H1 (cell line): ENCODE data around the gene ICAM2. TPM values are rescaled to one million over a fixed set of nuclear protein-coding genes. Genes with fewer than 3 reads are reported as not detected.

Source experiments
- polyA plus RNA-seq, 7 experiments: library from polyadenylated mRNA; depleted of rRNA in 3 of 7; stranded (reverse) in 5 of 7; unstranded in 2 of 7; fragments of >200 nt in 5 of 7; fragments of 200-250 nt in 2 of 7; gene quantifications; 1 replicate in 5 of 7; 2 replicates in 1 of 7; 4 replicates in 1 of 7; pipeline versions ENCODE4 v1.2.1 to v1.2.3, GENCODE V29; 2011 to 2013; ENCODE audit warnings: missing spikeins in 2 of 7, mixed read lengths in 2 of 7
- total RNA-seq: library from RNA; stranded (reverse); fragmentation: NEBNext Ultra II Directional; extraction: Animal tissue kit (Norgen Biotek cat#: 25700); gene quantifications from 2 replicates; pipeline ENCODE4 v1.2.1, GENCODE V29; 2021

The ICAM2 gene
- total and polyA plus RNA-seq, 2 of the 8 experiments (the other 6 are each of a cell fraction or from before 2014, with no cell fraction given), result 0.45 to 0.63 TPM

Other genes with a start within 250 kb of the ICAM2 start
- 83.1 and 85.3 TPM in 2 replicates for gene CCDC47, start 247.0 kb downstream of the ICAM2 start, total RNA-seq
- gene CCDC47, start 247.0 kb downstream of the ICAM2 start, polyA plus RNA-seq (2011; rRNA removed), result 16.3 and 21.2 TPM in 2 replicates
- 114 and 120 TPM in 2 replicates for gene DDX42, start 246.5 kb downstream of the ICAM2 start, total RNA-seq
- gene DDX42, start 246.5 kb downstream of the ICAM2 start, polyA plus RNA-seq (2011; rRNA removed), result 37.4 and 40.6 TPM in 2 replicates
- gene PSMC5, start 193.2 kb downstream of the ICAM2 start, total RNA-seq, result 162 and 172 TPM in 2 replicates
- gene PSMC5, start 193.2 kb downstream of the ICAM2 start, polyA plus RNA-seq (2011; rRNA removed), result 162 and 180 TPM in 2 replicates
- 77.2 and 77.4 TPM in 2 replicates for gene FTSJ3, start 193.0 kb downstream of the ICAM2 start, total RNA-seq
- 42.7 and 47.2 TPM in 2 replicates for gene FTSJ3, start 193.0 kb downstream of the ICAM2 start, polyA plus RNA-seq (2011; rRNA removed)
- 84.6 and 92.2 TPM in 2 replicates for gene SMARCD2, start 177.9 kb downstream of the ICAM2 start, total RNA-seq
- gene SMARCD2, start 177.9 kb downstream of the ICAM2 start, polyA plus RNA-seq (2011; rRNA removed), result 90.0 and 111 TPM in 2 replicates
- gene CSH2, start 147.0 kb downstream of the ICAM2 start, total RNA-seq, result 0.43 and 0.52 TPM in 2 replicates
- not detected in 2 replicates for gene CSH2, start 147.0 kb downstream of the ICAM2 start, polyA plus RNA-seq (2011; rRNA removed)
- 0.60 and 1.2 TPM in 2 replicates for gene GH2, start 138.7 kb downstream of the ICAM2 start, total RNA-seq
- 1.5 and 2.0 TPM in 2 replicates for gene GH2, start 138.7 kb downstream of the ICAM2 start, polyA plus RNA-seq (2011; rRNA removed)
- not detected in 2 replicates for gene CSH1, start 124.1 kb downstream of the ICAM2 start, total RNA-seq
- gene CSH1, start 124.1 kb downstream of the ICAM2 start, polyA plus RNA-seq (2011; rRNA removed), result 0.12 and 0.16 TPM in 2 replicates
- gene CSHL1, start 109.4 kb downstream of the ICAM2 start, total RNA-seq, result not detected in 2 replicates
- gene CSHL1, start 109.4 kb downstream of the ICAM2 start, polyA plus RNA-seq (2011; rRNA removed), result not detected in 2 replicates
- not detected in 2 replicates for gene GH1, start 101.8 kb downstream of the ICAM2 start, total RNA-seq
- gene GH1, start 101.8 kb downstream of the ICAM2 start, polyA plus RNA-seq (2011; rRNA removed), result 0.36 and 0.41 TPM in 2 replicates
- 1.5 and 2.2 TPM in 2 replicates for gene CD79B, start 88.3 kb downstream of the ICAM2 start, total RNA-seq
- 3.9 and 4.4 TPM in 2 replicates for gene CD79B, start 88.3 kb downstream of the ICAM2 start, polyA plus RNA-seq (2011; rRNA removed)
- gene SCN4A, start 47.7 kb downstream of the ICAM2 start, total RNA-seq, result 6.6 and 8.5 TPM in 2 replicates
- gene SCN4A, start 47.7 kb downstream of the ICAM2 start, polyA plus RNA-seq (2011; rRNA removed), result 5.0 and 8.1 TPM in 2 replicates
- 0.61 and 0.67 TPM in 2 replicates for gene PRR29, start 22.3 kb downstream of the ICAM2 start, total RNA-seq
- 0.83 and 0.96 TPM in 2 replicates for gene PRR29, start 22.3 kb downstream of the ICAM2 start, polyA plus RNA-seq (2011; rRNA removed)
- gene ERN1, start 109.5 kb upstream of the ICAM2 start, total RNA-seq, result 3.9 and 5.7 TPM in 2 replicates
- gene ERN1, start 109.5 kb upstream of the ICAM2 start, polyA plus RNA-seq (2011; rRNA removed), result 1.8 and 2.1 TPM in 2 replicates
- 15.6 and 16.3 TPM in 2 replicates for gene TEX2, start 242.6 kb upstream of the ICAM2 start, total RNA-seq
- gene TEX2, start 242.6 kb upstream of the ICAM2 start, polyA plus RNA-seq (2011; rRNA removed), result 6.1 TPM in 2 replicates